ENCODE measurements around the gene STOM.

DNA sequence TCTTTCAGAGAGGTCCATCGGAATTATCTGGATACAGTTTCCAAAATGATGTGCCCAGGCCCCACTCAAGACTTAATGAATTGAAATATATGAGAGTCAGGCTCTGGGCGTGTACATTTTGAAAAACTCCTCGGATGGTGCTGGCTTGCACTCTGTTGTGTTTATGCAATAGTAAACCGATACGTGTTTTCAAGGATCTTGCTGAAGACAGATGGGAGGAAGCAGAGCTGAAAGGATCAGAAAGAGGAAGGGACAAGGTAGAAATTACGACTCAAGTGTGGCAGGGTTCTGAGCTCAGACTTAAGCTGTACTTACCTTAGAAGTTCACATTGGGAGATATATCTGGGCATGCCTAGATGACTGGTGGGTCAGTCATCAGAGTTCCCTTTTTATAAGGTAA is 13.7 kb upstream of the STOM start:
- TF ChIP-seq POLR2AphosphoS5 (IDR thresholded peaks at IDR 0.05; ENCODE audit: low read depth, low read length) (no peak), TAF1 (IDR thresholded peaks at IDR 0.05; ENCODE audit: low read depth, low read length) (no peak), POLR2A (IDR thresholded peaks at IDR 0.05; ENCODE audit: low read depth, low read length) (no peak), SPI1 (IDR thresholded peaks at IDR 0.05; ENCODE audit: low read depth, low read length) (no peak), PAX5 (IDR thresholded peaks at IDR 0.05; ENCODE audit: insufficient read depth, low read length, severe bottlenecking) (no peak), POU2F2 (IDR thresholded peaks at IDR 0.05; ENCODE audit: low read depth, low read length) (no peak)

Data from GM12891 (cell line).